ENCODE data around the gene ATP5ME. TPM values are rescaled to one million over a fixed set of nuclear protein-coding genes. Genes with fewer than 3 reads are reported as not detected.
"Not testable (repeated sequence)": the region's sequence is repeated elsewhere in the genome, so short reads cannot be mapped to it uniquely, and the experiment has no call there.

The ATP5ME gene
- polyA plus RNA-seq, 3 donors = 163 to 397 (median 367) TPM

DNA sequence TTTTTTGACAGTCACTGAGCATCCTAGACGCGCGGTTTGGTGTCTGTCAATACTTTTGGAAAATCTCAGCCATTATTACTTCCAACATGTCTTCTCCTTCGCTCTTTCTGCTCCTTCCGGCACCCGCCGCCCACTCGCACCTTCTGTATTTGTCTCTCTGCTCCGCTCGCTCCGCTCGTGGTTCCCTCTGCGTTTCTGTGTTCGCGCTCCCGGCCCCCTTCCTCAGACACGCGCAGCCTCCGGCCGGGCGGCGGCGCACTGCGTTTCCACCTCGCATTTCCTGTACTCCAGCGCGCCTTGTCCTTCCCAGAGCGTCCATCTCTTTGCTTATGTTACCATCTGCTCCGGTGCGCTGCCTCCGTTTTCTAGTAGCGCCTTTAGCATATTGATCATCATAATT, 27.6 kb downstream of the ATP5ME start:
- Mint-ChIP-seq H3K27ac (no peak overlapping the region), H3K27me3 (ENCODE audit: low read depth in 3 of 3) (peaks cover 15 to 35% (median 30%) of the 10 kb centered on the region in 3 donors), H3K4me1 (no peaks in the 10 kb centered on the region), H3K36me3 (no peaks in the 10 kb centered on the region), H3K4me3 (peak overlapping the region in 1 of 2 donors; percentile 65), H3K9me3 (peaks cover 9 to 50% (median 37%) of the 10 kb centered on the region in 7 donors)
- TF ChIP-seq, protein P1, sequence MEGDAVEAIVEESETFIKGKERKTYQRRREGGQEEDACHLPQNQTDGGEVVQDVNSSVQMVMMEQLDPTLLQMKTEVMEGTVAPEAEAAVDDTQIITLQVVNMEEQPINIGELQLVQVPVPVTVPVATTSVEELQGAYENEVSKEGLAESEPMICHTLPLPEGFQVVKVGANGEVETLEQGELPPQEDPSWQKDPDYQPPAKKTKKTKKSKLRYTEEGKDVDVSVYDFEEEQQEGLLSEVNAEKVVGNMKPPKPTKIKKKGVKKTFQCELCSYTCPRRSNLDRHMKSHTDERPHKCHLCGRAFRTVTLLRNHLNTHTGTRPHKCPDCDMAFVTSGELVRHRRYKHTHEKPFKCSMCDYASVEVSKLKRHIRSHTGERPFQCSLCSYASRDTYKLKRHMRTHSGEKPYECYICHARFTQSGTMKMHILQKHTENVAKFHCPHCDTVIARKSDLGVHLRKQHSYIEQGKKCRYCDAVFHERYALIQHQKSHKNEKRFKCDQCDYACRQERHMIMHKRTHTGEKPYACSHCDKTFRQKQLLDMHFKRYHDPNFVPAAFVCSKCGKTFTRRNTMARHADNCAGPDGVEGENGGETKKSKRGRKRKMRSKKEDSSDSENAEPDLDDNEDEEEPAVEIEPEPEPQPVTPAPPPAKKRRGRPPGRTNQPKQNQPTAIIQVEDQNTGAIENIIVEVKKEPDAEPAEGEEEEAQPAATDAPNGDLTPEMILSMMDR (IDR thresholded peaks at IDR 0.05) = no peak
- Histone ChIP-seq H4K20me1 (ENCODE audit: insufficient read depth, low read length) (no peaks in the 10 kb centered on the region), H3K79me2 (ENCODE audit: insufficient read depth, low read length) (no peaks in the 10 kb centered on the region), H2AFZ (ENCODE audit: insufficient read depth, low read depth, low read length, poor library complexity, severe bottlenecking) (no peak overlapping the region), H3K4me3 (replicated peaks in 1 of 3; ENCODE audit: low read depth in 2 of 3, low read length in 3 of 3) (no peak overlapping the region), H3K27me3 (ENCODE audit: control insufficient read depth in 2 of 2, insufficient read depth in 2 of 2, low read length in 2 of 2) (peaks cover 0 to 15% of the 10 kb centered on the region in 2 donors), H3K9ac (ENCODE audit: insufficient read depth, low read length, poor library complexity, severe bottlenecking) (no peak overlapping the region), H3K4me2 (replicated peaks; ENCODE audit: extremely low read depth, low read length, poor library complexity, severe bottlenecking) (no peak overlapping the region), H3K4me1 (ENCODE audit: control insufficient read depth in 1 of 2, insufficient read depth in 2 of 2, low read length in 2 of 2) (no peaks in the 10 kb centered on the region), H3K9me3 (replicated peaks in 1 of 2; ENCODE audit: control insufficient read depth in 1 of 2, insufficient read depth in 1 of 2, low read length in 2 of 2) (peaks cover 5 to 21% of the 10 kb centered on the region in 2 donors), H3K36me3 (replicated peaks in 1 of 2; ENCODE audit: control insufficient read depth in 1 of 2, insufficient read depth in 2 of 2, low read length in 2 of 2) (no peaks in the 10 kb centered on the region), H3K27ac (ENCODE audit: low read depth in 1 of 2, low read length in 2 of 2) (no peak overlapping the region)
- WGBS (ENCODE audit: insufficient coverage) = 70% methylated on average over 32 of the region's 32 CpGs
- no peak for DNase-seq
- intact Hi-C loops (cut with micrococcal nuclease) = no loop called here

DNA sequence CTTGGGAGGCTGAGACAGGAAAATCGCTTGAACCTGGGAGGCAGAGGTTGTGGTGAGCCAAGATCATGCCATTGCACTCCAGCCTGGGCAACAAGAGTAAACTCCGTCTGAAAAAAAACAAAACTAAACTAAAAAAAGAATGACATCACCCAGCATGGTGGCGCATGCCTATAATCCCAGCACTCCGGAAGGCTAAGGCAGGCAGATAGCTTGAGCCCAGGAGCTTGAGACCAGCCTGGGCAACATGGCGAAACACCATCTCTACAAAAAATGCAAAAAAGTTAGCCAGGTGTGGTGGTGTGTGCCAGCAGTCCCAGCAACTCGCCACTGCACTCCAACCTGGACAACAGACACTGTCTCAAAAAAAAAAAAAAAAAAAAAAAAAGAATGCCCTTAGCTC, 31.7 kb downstream of the ATP5ME start:
- peaks cover 10 to 28% (median 27%) of the 10 kb centered on the region in 3 donors for H3K27me3 Mint-ChIP-seq (ENCODE audit: low read depth in 3 of 3)
- DNase-seq; H3K4me3 ChIP-seq (replicated peaks in 1 of 3; ENCODE audit: low read depth in 2 of 3, low read length in 3 of 3); H3K9ac ChIP-seq (ENCODE audit: insufficient read depth, low read length, poor library complexity, severe bottlenecking); H3K4me2 ChIP-seq (replicated peaks; ENCODE audit: extremely low read depth, low read length, poor library complexity, severe bottlenecking); H3K36me3 ChIP-seq (replicated peaks in 1 of 2; ENCODE audit: control insufficient read depth in 1 of 2, insufficient read depth in 2 of 2, low read length in 2 of 2); H3K27me3 ChIP-seq (ENCODE audit: control insufficient read depth in 2 of 2, insufficient read depth in 2 of 2, low read length in 2 of 2); H3K79me2 ChIP-seq (ENCODE audit: insufficient read depth, low read length); H3K4me3 Mint-ChIP-seq; H4K20me1 ChIP-seq (ENCODE audit: insufficient read depth, low read length); H3K4me1 Mint-ChIP-seq; H3K27ac ChIP-seq (ENCODE audit: low read depth in 1 of 2, low read length in 2 of 2); H3K27ac Mint-ChIP-seq; H2AFZ ChIP-seq (ENCODE audit: insufficient read depth, low read depth, low read length, poor library complexity, severe bottlenecking); intact Hi-C loops (cut with micrococcal nuclease); H3K36me3 Mint-ChIP-seq; H3K4me1 ChIP-seq (ENCODE audit: control insufficient read depth in 1 of 2, insufficient read depth in 2 of 2, low read length in 2 of 2): not testable (repeated sequence)
- 100% methylated on average over 1 of the region's 6 CpGs for WGBS (ENCODE audit: insufficient coverage)
- peaks cover 9 to 24% of the 10 kb centered on the region in 2 donors for H3K9me3 ChIP-seq (replicated peaks in 1 of 2; ENCODE audit: control insufficient read depth in 1 of 2, insufficient read depth in 1 of 2, low read length in 2 of 2)
- H3K9me3 Mint-ChIP-seq = peaks cover 11 to 52% (median 35%) of the 10 kb centered on the region in 7 donors
